IMR-90 (cell line): ENCODE data around the gene PRUNE2. TPM values are rescaled to one million over a fixed set of nuclear protein-coding genes. Genes with fewer than 3 reads are reported as not detected.

Experiments
- ATAC-seq: fragments of 200-7000 bp; cut with Tn5 transposase; 2 replicates; pipeline ENCODE4 v1.9.1; 2020; ENCODE audit warnings: low read depth, mild to moderate bottlenecking, moderate library complexity
- BruUV-seq: library from RNA; stranded (reverse); fragments of 400-500 nt; replicated peaks from 2 replicates; lab custom pipeline; 2021; lab: Mats Ljungman, UMichigan
- CTCF ChIA-PET: fragments of 300-600 bp; formaldehyde crosslinking; extraction: SDS; loops from one replicate; lab custom pipeline; 2021; ENCODE audit warnings: antibody characterized with exemption; lab: Yijun Ruan, JAX
- POLR2A ChIA-PET: fragments of 300-600 bp; sonication (Branson Sonifier 250); formaldehyde crosslinking; loops from one replicate; lab custom pipeline; 2022; ENCODE audit warnings: antibody characterized with exemption; ENCODE audit not compliant: unreplicated experiment; lab: Charles Lee
- DNase-seq: peaks from one replicate; pipeline ENCODE4 v3.0.0; 2013
- H2AFZ ChIP-seq: replicated peaks from 2 replicates; pipeline ENCODE3; 2013; ENCODE audit warnings: low read length, mild to moderate bottlenecking; ENCODE audit not compliant: poor library complexity
- H2AK5ac ChIP-seq: 2 replicates; pipeline ENCODE4 v1.6.1; 2013; ENCODE audit warnings: low read depth, low read length, inconsistent platforms
- H2AK9ac ChIP-seq: replicated peaks from 2 replicates; pipeline ENCODE3; 2013; ENCODE audit warnings: mild to moderate bottlenecking, low read depth, low read length, moderate library complexity; ENCODE audit not compliant: poor library complexity
- H2BK120ac ChIP-seq: 2 replicates; pipeline ENCODE4 v1.6.1; 2013; ENCODE audit warnings: low read depth, low read length, inconsistent platforms
- H2BK15ac ChIP-seq: 3 replicates; pipeline ENCODE4 v1.6.1; 2013; ENCODE audit warnings: low read depth, low read length, inconsistent platforms
- H2BK20ac ChIP-seq: 2 replicates; pipeline ENCODE4 v1.6.1; 2013; ENCODE audit warnings: low read depth, mild to moderate bottlenecking, inconsistent platforms, low read length, moderate library complexity
- H2BK5ac ChIP-seq: 2 replicates; pipeline ENCODE4 v1.6.1; 2013; ENCODE audit warnings: mild to moderate bottlenecking, low read depth, low read length, inconsistent platforms; ENCODE audit not compliant: poor library complexity, severe bottlenecking
- H3K14ac ChIP-seq: replicated peaks from 2 replicates; pipeline ENCODE4 v1.6.1; 2013; ENCODE audit warnings: low read depth, low read length, inconsistent platforms
- H3K18ac ChIP-seq: 2 replicates; pipeline ENCODE4 v1.6.1; 2013; ENCODE audit warnings: low read depth, low read length, control low read depth
- H3K23ac ChIP-seq: 2 replicates; pipeline ENCODE4 v1.6.1; 2013; ENCODE audit warnings: low read depth, low read length, inconsistent platforms
- H3K27ac ChIP-seq: 2 replicates; pipeline ENCODE4 v1.5.1; 2013; ENCODE audit warnings: mild to moderate bottlenecking, control low read depth, low read length; ENCODE audit not compliant: insufficient read depth
- H3K27me3 ChIP-seq: 2 replicates; pipeline ENCODE4 v1.6.1; 2013; ENCODE audit warnings: low read length; ENCODE audit not compliant: control insufficient read depth, insufficient read depth
- H3K36me3 ChIP-seq: 2 replicates; pipeline ENCODE4 v1.6.1; 2013; ENCODE audit warnings: low read length, mixed read lengths; ENCODE audit not compliant: control insufficient read depth, insufficient read depth
- H3K4ac ChIP-seq: 2 replicates; pipeline ENCODE4 v1.6.1; 2013; ENCODE audit warnings: low read depth, low read length, inconsistent platforms
- H3K4me1 ChIP-seq: 2 replicates; pipeline ENCODE4 v1.6.1; 2013; ENCODE audit warnings: low read length, mixed read lengths; ENCODE audit not compliant: control insufficient read depth, insufficient read depth
- H3K4me2 ChIP-seq: 2 replicates; pipeline ENCODE4 v1.6.1; 2013; ENCODE audit warnings: low read depth, mild to moderate bottlenecking, control low read depth, low read length, moderate library complexity
- H3K4me3 ChIP-seq: 2 replicates; pipeline ENCODE4 v1.5.1; 2013; ENCODE audit warnings: low read depth, mild to moderate bottlenecking, control low read depth, low read length, moderate library complexity; ENCODE audit not compliant: insufficient read depth
- H3K56ac ChIP-seq: 2 replicates; pipeline ENCODE4 v1.6.1; 2013; ENCODE audit warnings: low read length, inconsistent platforms; ENCODE audit not compliant: insufficient read depth; ENCODE audit errors: extremely low read depth
- H3K79me1 ChIP-seq, 2 experiments: 2 replicates each; pipeline ENCODE4 v1.6.1; 2013; ENCODE audit warnings: low read length in 2 of 2, inconsistent platforms in 1 of 2, low read depth in 1 of 2
- H3K9ac ChIP-seq: 2 replicates; pipeline ENCODE4 v1.6.1; 2013; ENCODE audit warnings: low read depth, low read length, control low read depth
- H3K9me1 ChIP-seq: 2 replicates; pipeline ENCODE4 v1.6.1; 2013; ENCODE audit warnings: low read length, inconsistent platforms; ENCODE audit not compliant: insufficient read depth
- H3K9me3 ChIP-seq: 2 replicates; pipeline ENCODE4 v1.6.1; 2013; ENCODE audit warnings: low read length; ENCODE audit not compliant: control insufficient read depth, insufficient read depth
- H4K20me1 ChIP-seq: 2 replicates; pipeline ENCODE4 v1.6.1; 2013; ENCODE audit warnings: low read length, inconsistent platforms; ENCODE audit not compliant: insufficient read depth
- H4K5ac ChIP-seq: 2 replicates; pipeline ENCODE4 v1.6.1; 2013; ENCODE audit warnings: mild to moderate bottlenecking, low read depth, low read length, control low read depth
- H4K8ac ChIP-seq, 2 experiments: 2 replicates each; pipeline ENCODE4 v1.6.1; 2013; ENCODE audit warnings: low read depth in 2 of 2, low read length in 2 of 2, control low read depth in 1 of 2, inconsistent platforms in 1 of 2
- H4K91ac ChIP-seq: 2 replicates; pipeline ENCODE4 v1.6.1; 2013; ENCODE audit warnings: low read depth, low read length, inconsistent platforms; ENCODE audit not compliant: insufficient read depth
- BHLHE40 ChIP-seq: fragments of 150-350 bp; IDR thresholded peaks from 2 replicates; pipeline ENCODE4 v1.6.1; 2016; ENCODE audit warnings: mild to moderate bottlenecking, low read depth, low read length
- CEBPB ChIP-seq: IDR thresholded peaks from 2 replicates; pipeline ENCODE4 v1.6.1; 2012; ENCODE audit warnings: low read depth, low read length, improper control_type of control experiment
- FOS ChIP-seq: fragments of 150-350 bp; IDR thresholded peaks from 2 replicates; pipeline ENCODE4 v1.6.1; 2016; ENCODE audit warnings: low read depth, low read length
- MAFK ChIP-seq: IDR thresholded peaks from 2 replicates; pipeline ENCODE4 v1.6.1; 2012; ENCODE audit warnings: low read depth, low read length, improper control_type of control experiment
- MAZ ChIP-seq: IDR thresholded peaks from 2 replicates; pipeline ENCODE4 v1.6.1; 2012; ENCODE audit warnings: low read depth, mild to moderate bottlenecking, low read length, improper control_type of control experiment, moderate library complexity, borderline replicate concordance
- MXI1 ChIP-seq: IDR thresholded peaks from 2 replicates; pipeline ENCODE4 v1.6.1; 2012; ENCODE audit warnings: low read depth, mild to moderate bottlenecking, low read length, moderate library complexity, borderline replicate concordance
- NFE2L2 ChIP-seq: fragments of 150-350 bp; IDR thresholded peaks from 2 replicates; pipeline ENCODE4 v1.6.1; 2016; ENCODE audit warnings: low read depth, mild to moderate bottlenecking, low read length
- POLR2A ChIP-seq: IDR thresholded peaks from 2 replicates; pipeline ENCODE4 v1.6.1; 2012; ENCODE audit warnings: mild to moderate bottlenecking, low read depth, low read length
- RAD21 ChIP-seq: IDR thresholded peaks from 2 replicates; pipeline ENCODE4 v1.6.1; 2012; ENCODE audit warnings: low read length, improper control_type of control experiment
- RCOR1 ChIP-seq: IDR thresholded peaks from 2 replicates; pipeline ENCODE4 v1.6.1; 2012; ENCODE audit warnings: mild to moderate bottlenecking, low read length, improper control_type of control experiment; ENCODE audit not compliant: insufficient replicate concordance
- RFX5 ChIP-seq: IDR thresholded peaks from 2 replicates; pipeline ENCODE4 v1.8.0; 2012; ENCODE audit warnings: low read depth, mild to moderate bottlenecking, low read length, moderate library complexity
- SMC3 ChIP-seq: fragments of 150-350 bp; IDR thresholded peaks from 2 replicates; pipeline ENCODE4 v1.6.1; 2016; ENCODE audit warnings: low read depth, mild to moderate bottlenecking, antibody characterized with exemption, low read length, moderate library complexity
- WGBS, 2 experiments: methylation state at CpG; one replicate each; pipeline versions ENCODE4 v1.1.5 to v1.1.7; 2013; ENCODE audit warnings: missing lambda C conversion rate in 2 of 2; ENCODE audit not compliant: insufficient read length in 1 of 2; ENCODE audit errors: extremely low coverage in 2 of 2; 5-methylcytosine and 5-hydroxymethylcytosine counted together
- dilution Hi-C: fragments of 300-500 bp; cut with HindIII; formaldehyde crosslinking; loops from one replicate; pipeline ENCODE4 v1.14.3; 2018; ENCODE audit warnings: low sequenced_read_pairs; ENCODE audit not compliant: unreplicated experiment
- in situ Hi-C: fragments of 300-500 bp; cut with MboI; formaldehyde crosslinking; loops from 3 replicates; pipeline ENCODE4 v1.14.3; 2019; ENCODE audit warnings: low sequenced_read_pairs, inconsistent platforms, mixed read lengths
- intact Hi-C: fragments of 100-400 bp; cut with micrococcal nuclease; formaldehyde crosslinking; loops from 2 replicates; pipeline ENCODE4 v1.10.0; 2022
- polyA plus RNA-seq, 3 experiments: library from polyadenylated mRNA; depleted of rRNA; stranded (reverse); fragments of >200 nt; gene quantifications; 2 replicates each; pipeline ENCODE4 v1.2.3, GENCODE V29; 2012; ENCODE audit warnings: low replicate concordance in 1 of 3
- total RNA-seq: library from RNA; depleted of rRNA; stranded (reverse); fragments of >200 nt; gene quantifications from 2 replicates; pipeline ENCODE4 v1.2.3, GENCODE V29; 2012
- TF ChIP-seq, protein P1 (sequence below): fragments of 150-350 bp; IDR thresholded peaks from 2 replicates; pipeline ENCODE4 v1.6.1; 2017; ENCODE audit warnings: mild to moderate bottlenecking, antibody characterized with exemption, low read length, low read depth
- TF ChIP-seq, protein P2 (sequence below): fragments of 150-350 bp; IDR thresholded peaks from 2 replicates; pipeline ENCODE4 v1.6.1; 2016; ENCODE audit warnings: low read depth, mild to moderate bottlenecking, low read length, moderate library complexity, borderline replicate concordance

The PRUNE2 gene
- total and polyA plus RNA-seq, 2 of the 4 experiments (the other 2 are of a cell fraction), result 0.70 to 1.6 TPM

DNA sequence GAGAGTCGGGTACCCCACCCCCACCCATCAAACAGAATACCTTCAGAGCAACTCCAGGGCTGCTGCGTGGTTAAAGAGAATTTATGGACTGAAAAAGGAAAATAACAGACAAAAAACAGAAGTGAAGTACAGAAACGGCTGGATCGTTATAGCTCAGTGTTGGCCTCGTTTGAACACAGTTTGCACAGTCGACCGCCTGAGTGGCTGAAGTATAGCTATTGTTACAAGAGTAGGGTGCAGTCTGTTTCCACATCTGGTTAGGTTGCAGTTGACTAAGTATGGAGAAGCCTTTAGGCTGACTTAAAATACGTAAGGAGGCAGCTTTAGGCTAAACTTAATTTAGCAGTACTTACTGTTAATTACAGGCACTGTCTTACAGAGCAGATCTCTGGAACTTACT, 325.7 kb downstream of the PRUNE2 start:
- Histone ChIP-seq H3K79me1 (no peaks in the 10 kb centered on the region), H2BK120ac (no peak overlapping the region), H3K56ac (no peak overlapping the region), H3K18ac (no peak overlapping the region), H2BK15ac (no peak overlapping the region), H3K23ac (no peak overlapping the region), H4K5ac (no peak overlapping the region), H3K27me3 (peaks cover 6% of the 10 kb centered on the region), H2BK20ac (no peak overlapping the region), H3K4ac (no peak overlapping the region), H3K4me3 (no peak overlapping the region), H3K4me2 (no peak overlapping the region), H4K20me1 (no peaks in the 10 kb centered on the region), H2AK5ac (no peak overlapping the region), H3K9me1 (no peaks in the 10 kb centered on the region), H3K36me3 (no peaks in the 10 kb centered on the region), H2AFZ (no peak overlapping the region), H4K8ac (no peak overlapping the region), H3K4me1 (no peaks in the 10 kb centered on the region), H4K91ac (no peak overlapping the region), H3K9me3 (no peaks in the 10 kb centered on the region), H3K27ac (no peak overlapping the region), H3K14ac (no peak overlapping the region), H3K9ac (no peak overlapping the region), H2AK9ac (peak overlapping the region; percentile 28), H2BK5ac (no peak overlapping the region)
- intact Hi-C loops (no loop called here), dilution Hi-C loops (no loop called here), in situ Hi-C loops (no loop called here)
- DNase-seq (no peak), ATAC-seq (no peak)
- TF ChIP-seq, protein P1, sequence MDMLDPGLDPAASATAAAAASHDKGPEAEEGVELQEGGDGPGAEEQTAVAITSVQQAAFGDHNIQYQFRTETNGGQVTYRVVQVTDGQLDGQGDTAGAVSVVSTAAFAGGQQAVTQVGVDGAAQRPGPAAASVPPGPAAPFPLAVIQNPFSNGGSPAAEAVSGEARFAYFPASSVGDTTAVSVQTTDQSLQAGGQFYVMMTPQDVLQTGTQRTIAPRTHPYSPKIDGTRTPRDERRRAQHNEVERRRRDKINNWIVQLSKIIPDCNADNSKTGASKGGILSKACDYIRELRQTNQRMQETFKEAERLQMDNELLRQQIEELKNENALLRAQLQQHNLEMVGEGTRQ, result no peak
- no peak for TF ChIP-seq BHLHE40
- TF ChIP-seq FOS, result no peak
- no peak for TF ChIP-seq MAZ
- TF ChIP-seq POLR2A, result no peak
- no peak for TF ChIP-seq RAD21
- TF ChIP-seq CEBPB, result no peak
- TF ChIP-seq, protein P2, sequence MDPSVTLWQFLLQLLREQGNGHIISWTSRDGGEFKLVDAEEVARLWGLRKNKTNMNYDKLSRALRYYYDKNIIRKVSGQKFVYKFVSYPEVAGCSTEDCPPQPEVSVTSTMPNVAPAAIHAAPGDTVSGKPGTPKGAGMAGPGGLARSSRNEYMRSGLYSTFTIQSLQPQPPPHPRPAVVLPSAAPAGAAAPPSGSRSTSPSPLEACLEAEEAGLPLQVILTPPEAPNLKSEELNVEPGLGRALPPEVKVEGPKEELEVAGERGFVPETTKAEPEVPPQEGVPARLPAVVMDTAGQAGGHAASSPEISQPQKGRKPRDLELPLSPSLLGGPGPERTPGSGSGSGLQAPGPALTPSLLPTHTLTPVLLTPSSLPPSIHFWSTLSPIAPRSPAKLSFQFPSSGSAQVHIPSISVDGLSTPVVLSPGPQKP, result no peak
- TF ChIP-seq MXI1, result no peak
- no peak for TF ChIP-seq NFE2L2
- no peak for TF ChIP-seq MAFK
- TF ChIP-seq SMC3, result no peak
- TF ChIP-seq RFX5, result no peak
- no peak for TF ChIP-seq RCOR1
- ChIA-PET CTCF (interaction anchor here (0.7 to 0.9 kb wide), 2 partner anchors 54 to 57 kb away, joined by 3 read pairs; no protein-coding TSS in a partner anchor), POLR2A (no interaction called here)
- no TSS peak for BruUV-seq
- 81% methylated on average over 5 of the region's 8 CpGs; no CpG with 5 or more reads in 1 of the 2 experiments for WGBS, 2 experiments
